Activated T-helper 17 cell treated with anti-CD3 and anti-CD28 coated beads, Interleukin-2, amount 50 U/mL, for 72 hours (primary cell): Measurements from ENCODE around the gene KRTAP10-5. TPM values are rescaled to one million over a fixed set of nuclear protein-coding genes. Genes with fewer than 3 reads are reported as not detected.

Experiments used
- ATAC-seq: fragments of 150-1000 bp; cut with Tn5 transposase; replicated peaks from 2 replicates; pipeline ENCODE4 v1.10.0; 2021; ENCODE audit warnings: mild to moderate bottlenecking, moderate library complexity
- H3K27ac Mint-ChIP-seq: one replicate; pipeline ENCODE4 v1.8.0; 2022; ENCODE audit warnings: mixed read lengths
- H3K27me3 Mint-ChIP-seq: one replicate; pipeline ENCODE4 v1.8.0; 2022; ENCODE audit warnings: mixed read lengths
- H3K36me3 Mint-ChIP-seq: one replicate; pipeline ENCODE4 v1.8.0; 2022; ENCODE audit warnings: low read depth, mild to moderate bottlenecking, mixed read lengths
- H3K4me1 Mint-ChIP-seq: one replicate; pipeline ENCODE4 v1.8.0; 2022; ENCODE audit warnings: mixed read lengths
- H3K4me3 Mint-ChIP-seq: one replicate; pipeline ENCODE4 v1.8.0; 2022; ENCODE audit warnings: mild to moderate bottlenecking, mixed read lengths
- H3K9me3 Mint-ChIP-seq: one replicate; pipeline ENCODE4 v1.8.0; 2022; ENCODE audit warnings: mixed read lengths
- total RNA-seq, 2 donors: library from RNA; stranded (reverse); gene quantifications; one replicate each; pipeline ENCODE4 v1.2.3, GENCODE V29; 2022

Gene KRTAP10-5
- total RNA-seq, 2 donors from 2014 or later = not detected

GRCh38 chr21:44531606-44532564 lies 48.5 kb downstream of the KRTAP10-5 start:
- no peaks in the 10 kb centered on the region for H3K36me3 Mint-ChIP-seq
- H3K4me1 Mint-ChIP-seq = no peaks in the 10 kb centered on the region
- no peak overlapping the region for H3K4me3 Mint-ChIP-seq
- H3K27ac Mint-ChIP-seq = no peak overlapping the region
- H3K9me3 Mint-ChIP-seq = no peaks in the 10 kb centered on the region
- no peak for ATAC-seq
- H3K27me3 Mint-ChIP-seq = peaks cover 8% of the 10 kb centered on the region

DNA sequence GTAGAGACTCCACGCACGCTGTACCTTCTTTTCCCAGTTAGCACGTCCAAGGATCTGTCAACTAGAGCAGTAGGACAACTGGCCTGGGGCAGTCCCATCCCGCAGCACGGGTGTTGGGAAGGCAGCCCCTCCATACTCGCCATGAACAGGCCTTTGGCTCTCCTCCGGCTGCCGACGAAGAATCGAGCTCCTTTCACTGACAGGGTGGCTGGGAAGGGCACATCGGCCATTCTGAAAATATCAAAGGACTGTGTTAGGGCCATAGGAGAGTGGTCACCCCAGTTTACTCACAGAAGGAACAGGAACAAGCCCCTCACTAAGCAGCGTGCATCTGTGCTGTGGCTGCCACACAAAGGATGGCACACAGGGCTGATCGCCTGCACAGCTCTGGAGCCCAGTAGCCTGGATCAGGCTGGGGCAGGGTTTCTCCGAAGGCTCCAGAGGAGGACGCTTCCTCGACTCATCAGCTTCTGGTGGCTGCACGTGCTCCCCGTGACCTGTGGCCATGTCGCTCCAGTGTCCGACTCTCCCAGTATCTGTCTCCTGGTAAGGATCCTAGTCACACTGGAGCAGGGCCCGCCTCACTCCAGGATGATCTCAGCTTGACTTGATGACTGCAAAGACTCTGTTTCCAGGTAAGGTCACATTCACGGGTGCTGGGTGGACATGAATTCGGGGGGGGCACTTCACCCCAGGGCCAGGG lies 49.4 kb downstream of the KRTAP10-5 start:
- Mint-ChIP-seq H3K27me3 (peaks cover 8% of the 10 kb centered on the region), H3K4me1 (no peaks in the 10 kb centered on the region), H3K36me3 (no peaks in the 10 kb centered on the region), H3K4me3 (no peak overlapping the region), H3K27ac (no peak overlapping the region), H3K9me3 (no peaks in the 10 kb centered on the region)
- no peak for ATAC-seq

GRCh38 chr21:44530221-44530902 lies 50.0 kb downstream of the KRTAP10-5 start:
- H3K36me3 Mint-ChIP-seq = no peaks in the 10 kb centered on the region
- H3K27me3 Mint-ChIP-seq = peaks cover 8% of the 10 kb centered on the region
- H3K27ac Mint-ChIP-seq = no peak overlapping the region
- no peaks in the 10 kb centered on the region for H3K9me3 Mint-ChIP-seq
- no peaks in the 10 kb centered on the region for H3K4me1 Mint-ChIP-seq
- H3K4me3 Mint-ChIP-seq = no peak overlapping the region
- no peak for ATAC-seq

GRCh38 chr21:44529503-44530125 lies 50.8 kb downstream of the KRTAP10-5 start:
- H3K4me3 Mint-ChIP-seq = no peak overlapping the region
- H3K36me3 Mint-ChIP-seq = no peaks in the 10 kb centered on the region
- no peak overlapping the region for H3K27ac Mint-ChIP-seq
- no peaks in the 10 kb centered on the region for H3K4me1 Mint-ChIP-seq
- no peak for ATAC-seq
- no peaks in the 10 kb centered on the region for H3K9me3 Mint-ChIP-seq
- peaks cover 8% of the 10 kb centered on the region for H3K27me3 Mint-ChIP-seq

Other genes starting within 250 kb of the KRTAP10-5 start
- gene CFAP410, start 241.2 kb downstream of the KRTAP10-5 start, total RNA-seq = 10 to 100 TPM; 13.7 to 16.4 TPM
- gene TRPM2, start 227.0 kb downstream of the KRTAP10-5 start, total RNA-seq = 10 to 100 TPM; 10.7 to 25.6 TPM
- gene LRRC3, start 125.1 kb downstream of the KRTAP10-5 start, total RNA-seq = 1 to 10 TPM; 3.5 TPM
- not detected for gene KRTAP10-1, start 40.4 kb downstream of the KRTAP10-5 start, total RNA-seq
- gene KRTAP10-2, start 29.1 kb downstream of the KRTAP10-5 start, total RNA-seq = not detected
- gene KRTAP10-3, start 21.8 kb downstream of the KRTAP10-5 start, total RNA-seq = not detected
- not detected for gene KRTAP10-4, start 6.9 kb downstream of the KRTAP10-5 start, total RNA-seq
- gene KRTAP10-6, start 11.9 kb upstream of the KRTAP10-5 start, total RNA-seq = not detected
- not detected for gene KRTAP10-7, start 20.0 kb upstream of the KRTAP10-5 start, total RNA-seq
- gene KRTAP10-8, start 31.5 kb upstream of the KRTAP10-5 start, total RNA-seq = not detected
- not detected for gene KRTAP10-9, start 46.5 kb upstream of the KRTAP10-5 start, total RNA-seq
- not detected for gene KRTAP10-10, start 56.8 kb upstream of the KRTAP10-5 start, total RNA-seq
- gene KRTAP10-11, start 65.8 kb upstream of the KRTAP10-5 start, total RNA-seq = not detected
- gene KRTAP12-4, start 74.1 kb upstream of the KRTAP10-5 start, total RNA-seq = not detected
- not detected for gene KRTAP12-3, start 77.3 kb upstream of the KRTAP10-5 start, total RNA-seq
- gene KRTAP12-2, start 86.3 kb upstream of the KRTAP10-5 start, total RNA-seq = not detected
- gene KRTAP12-1, start 101.6 kb upstream of the KRTAP10-5 start, total RNA-seq = not detected
- gene KRTAP10-12, start 116.6 kb upstream of the KRTAP10-5 start, total RNA-seq = not detected
- gene TSPEAR, start 131.0 kb upstream of the KRTAP10-5 start, total RNA-seq = under 1 TPM in 1 of 2 donors, not detected in 1; 0.08 TPM
- gene UBE2G2, start 221.2 kb upstream of the KRTAP10-5 start, total RNA-seq = 100 to 1,000 TPM in 1 of 2 donors, 10 to 100 TPM in 1; 88.9 to 136 TPM
- 10 to 100 TPM; 52.6 to 86.2 TPM for gene SUMO3, start 237.5 kb upstream of the KRTAP10-5 start, total RNA-seq